HFFc6 (cell line): ENCODE data around the gene GHRH. TPM values are rescaled to one million over a fixed set of nuclear protein-coding genes. Genes with fewer than 3 reads are reported as not detected.

ENCODE experiments used
- DNase-seq: peaks from one replicate; pipeline ENCODE4 v3.0.0-alpha.2; 2018
- H3K27ac Mint-ChIP-seq: 2 replicates; pipeline ENCODE4 v1.8.0; 2020; ENCODE audit warnings: mild to moderate bottlenecking, mixed read lengths
- H3K27me3 Mint-ChIP-seq: 2 replicates; pipeline ENCODE4 v1.8.0; 2021; ENCODE audit warnings: mild to moderate bottlenecking, moderate library complexity, mixed read lengths; ENCODE audit not compliant: insufficient read depth
- H3K36me3 Mint-ChIP-seq: 2 replicates; pipeline ENCODE4 v1.8.0; 2021; ENCODE audit warnings: low read depth, mixed read lengths
- H3K4me1 Mint-ChIP-seq: 2 replicates; pipeline ENCODE4 v1.8.0; 2020; ENCODE audit warnings: low read depth, mixed read lengths
- H3K4me3 Mint-ChIP-seq: 2 replicates; pipeline ENCODE4 v1.8.0; 2020; ENCODE audit warnings: mild to moderate bottlenecking, moderate library complexity, mixed read lengths
- H3K9me3 Mint-ChIP-seq: 2 replicates; pipeline ENCODE4 v1.8.0; 2020; ENCODE audit warnings: mild to moderate bottlenecking, mixed read lengths
- CTCF ChIP-seq: fragments of 200-600 bp; sonication (generic); IDR thresholded peaks from 2 replicates; pipeline ENCODE4 v1.5.0; 2021; ENCODE audit warnings: antibody characterized with exemption, mild to moderate bottlenecking
- total RNA-seq, 6 experiments: library from RNA; stranded (reverse); fragmentation: NEBNext Ultra II Directional; extraction: Animal tissue kit (Norgen Biotek cat#: 25700); gene quantifications; 2 replicates in 1 of 6; 3 replicates in 5 of 6; pipeline ENCODE4 v1.2.3, GENCODE V29; 2021

Gene GHRH
- total RNA-seq, 6 experiments from 2014 or later = not detected

- Mint-ChIP-seq H3K27me3 (no peaks in the 10 kb centered on the region; the same call in 1 of the 2 replicates), H3K4me1 (peaks cover 6% of the 10 kb centered on the region; the same call in 1 of the 2 replicates), H3K27ac (no peak overlapping the region), H3K4me3 (no peak overlapping the region), H3K9me3 (no peaks in the 10 kb centered on the region), H3K36me3 (peaks cover 41% of the 10 kb centered on the region)
- no peak for DNase-seq
- no peak for TF ChIP-seq CTCF
Observed at GRCh38 chr20:37230200-37230599, 31.4 kb downstream of the GHRH start.

DNA sequence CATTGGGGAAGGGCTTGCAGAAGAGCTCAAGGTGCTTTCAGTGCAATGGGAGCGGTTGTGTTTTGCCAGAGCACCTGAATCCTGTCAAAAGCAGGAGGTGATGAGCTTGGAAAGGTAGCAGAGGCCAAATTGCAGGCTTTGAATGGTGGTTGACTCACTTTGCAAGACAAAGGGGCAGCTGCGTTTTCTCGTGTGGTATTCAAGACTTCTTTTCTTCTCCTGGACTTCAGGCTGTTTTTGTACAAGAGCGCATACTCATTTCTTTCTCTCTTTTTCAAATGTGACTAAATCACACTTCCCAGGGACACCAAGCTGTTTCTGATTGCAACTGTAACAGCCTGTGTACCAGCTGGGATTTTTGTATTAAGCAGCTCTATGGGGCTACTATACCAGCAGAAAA is 32.3 kb downstream of the GHRH start:
- H3K4me3 Mint-ChIP-seq = no peak overlapping the region
- no peaks in the 10 kb centered on the region for H3K9me3 Mint-ChIP-seq
- TF ChIP-seq CTCF = no peak
- H3K27ac Mint-ChIP-seq = no peak overlapping the region
- H3K4me1 Mint-ChIP-seq = peaks cover 6% of the 10 kb centered on the region; the same call in 1 of the 2 replicates
- no peaks in the 10 kb centered on the region; the same call in 1 of the 2 replicates for H3K27me3 Mint-ChIP-seq
- H3K36me3 Mint-ChIP-seq = peaks cover 49% of the 10 kb centered on the region
- DNase-seq = no peak

GRCh38 chr20:37228656-37229055 is 33.0 kb downstream of the GHRH start:
- Mint-ChIP-seq H3K27ac (no peak overlapping the region), H3K4me1 (peaks cover 9% of the 10 kb centered on the region), H3K27me3 (no peaks in the 10 kb centered on the region; the same call in 1 of the 2 replicates), H3K36me3 (peaks cover 49% of the 10 kb centered on the region), H3K4me3 (no peak overlapping the region), H3K9me3 (no peaks in the 10 kb centered on the region)
- DNase-seq = no peak
- TF ChIP-seq CTCF = no peak

DNA sequence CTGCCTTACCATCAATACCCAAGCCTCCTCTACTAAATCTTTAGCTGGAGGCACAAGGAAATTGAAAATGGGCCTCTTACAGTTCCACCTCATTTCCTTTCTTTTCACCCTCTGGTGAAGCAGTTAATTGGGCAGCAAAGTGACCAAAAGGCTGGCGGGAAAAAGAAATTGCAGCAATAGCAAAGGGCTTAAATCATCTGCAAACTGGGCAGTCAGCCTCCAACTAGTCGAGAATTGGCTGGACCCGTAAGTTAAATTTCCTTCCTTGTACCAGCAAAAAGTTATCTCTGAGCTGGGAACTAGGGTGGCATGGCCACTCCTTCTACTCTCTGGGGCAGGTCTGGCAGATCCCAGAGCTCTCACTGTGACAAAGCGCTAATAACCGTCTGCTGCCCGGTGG is 33.5 kb downstream of the GHRH start:
- Mint-ChIP-seq H3K9me3 (no peaks in the 10 kb centered on the region), H3K27me3 (no peaks in the 10 kb centered on the region; the same call in 1 of the 2 replicates), H3K36me3 (peaks cover 49% of the 10 kb centered on the region), H3K27ac (no peak overlapping the region), H3K4me3 (no peak overlapping the region), H3K4me1 (peaks cover 15% of the 10 kb centered on the region)
- TF ChIP-seq CTCF = no peak
- no peak for DNase-seq

GRCh38 chr20:37226889-37227288 is 34.7 kb downstream of the GHRH start:
- H3K4me3 Mint-ChIP-seq = no peak overlapping the region
- H3K36me3 Mint-ChIP-seq = peaks cover 50% of the 10 kb centered on the region
- DNase-seq = no peak
- H3K4me1 Mint-ChIP-seq = peaks cover 27% of the 10 kb centered on the region
- H3K9me3 Mint-ChIP-seq = no peaks in the 10 kb centered on the region
- peak overlapping the region; percentile 17; the same call in 1 of the 2 replicates for H3K27ac Mint-ChIP-seq
- no peaks in the 10 kb centered on the region; the same call in 1 of the 2 replicates for H3K27me3 Mint-ChIP-seq
- no peak for TF ChIP-seq CTCF

GRCh38 chr20:37225146-37225545 is 36.5 kb downstream of the GHRH start:
- Mint-ChIP-seq H3K4me1 (peaks cover 39% of the 10 kb centered on the region), H3K27ac (peak overlapping the region; percentile 2; the same call in 1 of the 2 replicates), H3K9me3 (no peaks in the 10 kb centered on the region), H3K27me3 (no peaks in the 10 kb centered on the region; the same call in 1 of the 2 replicates), H3K4me3 (no peak overlapping the region), H3K36me3 (peaks cover 45% of the 10 kb centered on the region)
- no peak for TF ChIP-seq CTCF
- DNase-seq = no peak
